ENCODE data around the gene SUMO2. TPM values are rescaled to one million over a fixed set of nuclear protein-coding genes. Genes with fewer than 3 reads are reported as not detected.

SUMO2 gene
- total and polyA plus RNA-seq, 2 experiments from 2014 or later = 139 to 890 TPM

GRCh38 chr17:75146592-75146991 lies 36.2 kb downstream of the SUMO2 start:
- H3K79me2 ChIP-seq (replicated peaks; ENCODE audit: insufficient read depth) = peaks cover 78% of the 10 kb centered on the region
- peaks cover 77% of the 10 kb centered on the region for H3K36me3 Mint-ChIP-seq (ENCODE audit: low read depth)

GRCh38 chr17:75144816-75145512 lies 37.8 kb downstream of the SUMO2 start:
- Mint-ChIP-seq H3K36me3 (ENCODE audit: low read depth) (peaks cover 94% of the 10 kb centered on the region), H3K4me1 (peaks cover 5% of the 10 kb centered on the region; the same call in 2 of the 3 replicates), H3K27ac (no peak overlapping the region), H3K4me3 (no peak overlapping the region), H3K27me3 (ENCODE audit: insufficient read depth, low read depth, poor library complexity) (peaks cover 16% of the 10 kb centered on the region), H3K9me3 (no peaks in the 10 kb centered on the region)
- Histone ChIP-seq H3K4me1 (ENCODE audit: insufficient read depth) (no peaks in the 10 kb centered on the region), H2AFZ (no peak overlapping the region), H4K20me1 (replicated peaks; ENCODE audit: insufficient read depth) (peaks cover 74% of the 10 kb centered on the region), H3K9me2 (ENCODE audit: insufficient read depth) (no peaks in the 10 kb centered on the region), H3K27ac (ENCODE audit: low read depth) (no peak overlapping the region), H3F3A (replicated peaks; ENCODE audit: low read depth) (peaks cover 65% of the 10 kb centered on the region), H3K4me2 (no peak overlapping the region), H3K79me2 (replicated peaks; ENCODE audit: insufficient read depth) (peaks cover 73% of the 10 kb centered on the region), H3K36me3 (ENCODE audit: insufficient read depth) (peaks cover 83% of the 10 kb centered on the region), H3K27me3 (ENCODE audit: insufficient read depth) (0 out of 2 replicates have a peak, but pooled peaks cover 2% of the 10 kb centered on the region), H3K4me3 (no peak overlapping the region)
- ATAC-seq (no peak), DNase-seq (ENCODE audit: low spot score) (no peak)
- TF ChIP-seq EZH2phosphoT487 (IDR thresholded peaks at IDR 0.05; ENCODE audit: unreplicated experiment) (no peak), ZNF331 (CRISPR knock-in tag; IDR thresholded peaks at IDR 0.05; ENCODE audit: low read depth) (no peak), NANOG (IDR thresholded peaks at IDR 0.05; ENCODE audit: borderline replicate concordance) (no peak), CTCF (conservative IDR thresholded peaks at IDR 0.05; ENCODE audit: low read depth in 2 of 2) (no peak), REST (IDR thresholded peaks at IDR 0.05; ENCODE audit: unreplicated experiment) (no peak), CREB1 (CRISPR knock-in tag; IDR thresholded peaks at IDR 0.05; ENCODE audit: low read depth) (no peak), STAT1 (IDR thresholded peaks at IDR 0.05; ENCODE audit: unreplicated experiment) (no peak), EZH2 (IDR thresholded peaks at IDR 0.05; ENCODE audit: low read depth, unreplicated experiment) (no peak), JUNB (IDR thresholded peaks at IDR 0.05; ENCODE audit: unreplicated experiment) (no peak)

More at GRCh38 chr17:75146592-75146991, 36.2 kb downstream of the SUMO2 start:
- Histone ChIP-seq H3K27me3 (ENCODE audit: insufficient read depth) (no peaks in the 10 kb centered on the region), H3K4me1 (ENCODE audit: insufficient read depth) (peaks cover 5% of the 10 kb centered on the region), H2AFZ (no peak overlapping the region), H3K4me3 (no peak overlapping the region), H3K4me2 (no peak overlapping the region), H3K9me2 (ENCODE audit: insufficient read depth) (no peaks in the 10 kb centered on the region), H3K36me3 (ENCODE audit: insufficient read depth) (peaks cover 66% of the 10 kb centered on the region), H3K27ac (ENCODE audit: low read depth) (peak overlapping the region; percentile 63), H3F3A (replicated peaks; ENCODE audit: low read depth) (peaks cover 55% of the 10 kb centered on the region), H4K20me1 (replicated peaks; ENCODE audit: insufficient read depth) (peaks cover 72% of the 10 kb centered on the region)
- Mint-ChIP-seq H3K27ac (no peak overlapping the region), H3K4me3 (no peak overlapping the region), H3K27me3 (ENCODE audit: insufficient read depth, low read depth, poor library complexity) (peaks cover 8% of the 10 kb centered on the region), H3K9me3 (no peaks in the 10 kb centered on the region), H3K4me1 (peaks cover 5% of the 10 kb centered on the region; the same call in 2 of the 3 replicates)
- DNase-seq (ENCODE audit: low spot score) (no peak), ATAC-seq (no peak)
- TF ChIP-seq EZH2phosphoT487 (IDR thresholded peaks at IDR 0.05; ENCODE audit: unreplicated experiment) (no peak), CTCF (conservative IDR thresholded peaks at IDR 0.05; ENCODE audit: low read depth in 2 of 2) (no peak)

All from GM23338 (cell line).